GOT3 (cell line): ENCODE results near the gene SYCE1.
"Not testable (repeated sequence)": the region's sequence is repeated elsewhere in the genome, so short reads cannot be mapped to it uniquely, and the experiment has no call there.

Experiments
- DNase-seq: peaks from one replicate; lab custom pipeline; 2025; ENCODE audit warnings: mixed read lengths; lab: John Stamatoyannopoulos, UW

The SYCE1 gene

GRCh38 chr10:133557381-133557780 is 8.0 kb downstream of the SYCE1 start:
- DNase-seq, result no peak

- DNase-seq, result no peak
Observed at GRCh38 chr10:133555521-133555920, 9.9 kb downstream of the SYCE1 start.

DNA sequence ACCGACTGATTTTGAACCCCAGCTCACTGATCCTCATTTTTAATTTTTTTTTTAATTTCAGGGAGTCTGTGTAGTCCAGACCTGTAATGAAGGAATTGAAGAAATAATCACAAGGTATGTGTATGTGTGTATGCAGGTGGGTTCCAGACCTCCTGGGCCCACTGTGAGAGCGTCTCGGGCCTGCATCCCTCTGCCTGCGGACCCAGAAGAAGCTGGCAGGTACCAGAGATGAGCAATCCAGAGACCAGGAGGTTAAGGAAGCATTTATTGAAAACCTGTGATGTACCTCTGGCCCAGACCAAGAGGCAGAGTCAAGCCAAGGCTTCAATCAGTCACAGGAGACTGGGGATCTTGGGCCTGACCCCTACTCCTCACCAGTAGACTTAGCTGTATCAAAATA is 10.8 kb downstream of the SYCE1 start:
- no peak for DNase-seq

- DNase-seq, result no peak
Observed at GRCh38 chr10:133544506-133544905, 20.9 kb downstream of the SYCE1 start.

DNA sequence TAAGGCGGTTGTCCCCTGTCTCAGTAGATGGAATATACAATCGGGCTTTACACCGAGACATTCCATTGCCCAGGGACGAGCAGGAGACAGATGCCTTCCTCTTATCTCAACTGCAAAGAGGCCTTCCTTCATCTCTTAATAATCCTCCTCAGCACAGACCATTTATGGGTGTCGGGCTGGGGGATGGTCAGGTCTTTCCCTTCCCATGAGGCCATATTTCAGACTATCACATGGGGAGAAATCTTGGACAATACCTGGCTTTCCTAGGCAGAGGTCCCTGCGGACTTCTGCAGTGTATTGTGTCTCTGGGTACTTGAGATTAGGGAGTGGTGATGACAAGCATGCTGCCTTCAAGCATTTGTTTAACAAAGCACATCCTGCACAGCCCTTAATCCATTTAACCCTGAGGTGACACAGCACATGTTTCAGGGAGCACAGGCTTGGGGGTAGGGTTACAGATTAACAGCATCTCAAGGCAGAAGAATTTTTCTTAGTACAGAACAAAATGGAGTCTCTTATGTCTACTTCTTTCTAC is 23.9 kb downstream of the SYCE1 start:
- DNase-seq, result not testable (repeated sequence)

- no peak for DNase-seq
Observed at GRCh38 chr10:133537546-133538545, 27.5 kb downstream of the SYCE1 start.

DNA sequence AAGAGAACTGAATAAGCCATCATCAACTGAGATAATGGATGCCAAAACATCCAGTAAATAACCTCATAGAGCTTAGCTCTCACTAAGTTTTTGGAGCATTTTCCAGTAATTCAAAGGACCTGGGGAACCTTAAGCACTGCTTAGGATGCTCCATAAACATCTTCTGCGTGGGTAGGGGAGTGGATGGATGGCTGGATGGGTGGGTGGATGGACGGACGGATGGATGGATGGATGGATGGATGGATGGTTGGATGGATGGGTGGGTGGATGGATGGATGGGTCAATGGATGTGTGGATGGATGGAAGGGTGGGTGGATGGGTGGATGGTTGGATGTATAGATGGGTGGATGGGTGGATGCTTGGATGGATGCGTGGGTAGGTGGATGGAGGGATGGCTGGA is 29.2 kb downstream of the SYCE1 start:
- no peak for DNase-seq

DNA sequence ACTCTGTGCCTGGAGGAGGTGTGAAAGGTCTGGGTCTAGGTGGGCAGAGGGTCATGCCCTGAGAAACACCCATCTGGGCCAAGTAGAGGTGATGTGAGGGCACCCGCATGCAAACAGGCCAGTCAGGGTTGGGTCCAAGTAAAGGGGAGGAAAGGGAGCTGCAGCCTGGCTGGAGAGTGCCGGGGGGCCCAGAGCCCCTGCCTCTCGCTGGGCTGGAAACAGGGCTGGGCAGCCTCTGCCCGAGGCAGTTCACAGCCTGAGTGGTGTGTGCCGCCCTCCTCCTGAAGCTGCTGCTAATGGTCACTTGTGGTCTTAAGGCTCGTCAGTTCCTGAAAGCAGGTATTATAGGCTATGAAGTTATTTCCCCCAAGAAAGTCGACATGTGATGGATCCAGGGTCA is 31.0 kb downstream of the SYCE1 start:
- DNase-seq, result no peak

DNA sequence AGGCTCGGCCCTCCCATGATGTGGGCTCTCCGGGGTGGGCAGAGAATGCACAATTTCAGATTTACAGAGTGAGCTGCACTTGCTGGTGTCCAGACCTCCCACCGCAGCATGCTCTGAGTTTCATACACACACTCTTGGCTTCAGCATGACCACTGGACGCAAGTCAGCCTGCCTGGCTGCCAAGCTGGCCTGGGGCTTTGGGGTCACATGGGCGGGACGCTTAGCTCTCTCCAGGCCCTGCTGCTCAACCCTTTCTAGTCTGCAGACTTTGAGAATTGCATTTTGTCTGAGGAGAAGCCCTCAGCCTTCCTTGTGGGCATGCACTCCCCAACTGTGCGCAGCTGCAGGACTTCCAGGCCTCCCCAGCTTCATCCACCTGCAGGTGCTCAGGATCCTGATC is 32.5 kb downstream of the SYCE1 start:
- no peak for DNase-seq

DNA sequence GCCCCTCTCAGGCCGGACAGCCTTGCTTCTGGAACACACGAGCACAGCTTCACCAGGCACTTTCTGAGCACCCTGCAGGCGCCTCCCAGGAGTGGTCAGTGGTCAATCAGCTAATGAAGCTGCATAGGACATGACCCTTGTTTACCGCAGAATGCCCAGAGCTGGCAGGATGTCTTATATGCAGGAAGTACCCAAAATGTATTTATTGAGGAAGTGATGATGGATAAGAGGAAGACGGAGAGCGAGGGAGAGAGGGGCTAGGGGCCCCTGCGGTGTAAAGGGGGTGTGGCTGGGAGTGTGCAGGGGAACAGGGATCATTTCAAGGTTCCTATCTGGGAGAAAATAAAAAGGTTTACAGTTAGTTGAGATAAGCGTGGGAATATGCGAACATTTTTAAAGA is 34.9 kb downstream of the SYCE1 start:
- no peak for DNase-seq

- DNase-seq, result no peak
Observed at GRCh38 chr10:133529576-133529946, 35.8 kb downstream of the SYCE1 start.

GRCh38 chr10:133528845-133529575 is 36.4 kb downstream of the SYCE1 start:
- no peak for DNase-seq

GRCh38 chr10:133528296-133528844 is 37.0 kb downstream of the SYCE1 start:
- DNase-seq, result no peak

GRCh38 chr10:133527771-133528271 is 37.6 kb downstream of the SYCE1 start:
- DNase-seq, result no peak

GRCh38 chr10:133526957-133527588 is 38.3 kb downstream of the SYCE1 start, which contains the start of gene CYP2E1:
CYP2E1 (plus strand) TSS chr10:133527363; CDS start chr10:133527396, 33 bp downstream.
- no peak for DNase-seq

GRCh38 chr10:133525444-133525843 is 39.9 kb downstream of the SYCE1 start:
- DNase-seq, result no peak

DNA sequence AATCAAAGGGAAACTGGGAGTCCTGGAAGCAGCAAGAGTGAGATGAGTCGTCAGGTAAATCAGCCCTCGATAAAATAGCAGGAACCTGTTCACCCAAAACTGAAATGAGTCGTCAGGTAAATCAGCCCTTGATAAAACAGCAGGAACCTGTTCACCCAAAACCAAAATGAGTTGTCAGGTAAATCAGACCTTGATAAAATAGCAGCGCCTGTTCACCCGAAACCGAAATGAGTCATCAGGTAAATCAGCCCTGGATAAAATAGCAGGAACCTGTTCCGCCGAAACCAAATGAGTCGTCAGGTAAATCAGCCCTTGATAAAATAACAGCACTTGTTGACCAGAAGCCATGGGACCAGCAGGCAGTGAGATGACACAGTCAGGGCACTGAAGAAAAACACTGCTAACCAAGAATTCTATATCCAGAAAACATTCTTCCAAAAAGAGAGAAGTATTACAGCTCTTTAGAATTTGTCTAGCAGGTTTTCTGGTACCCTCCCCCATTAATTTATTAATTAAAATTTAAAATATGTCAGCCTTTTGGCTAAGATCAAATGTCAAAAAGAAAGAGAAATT is 41.7 kb downstream of the SYCE1 start:
- DNase-seq, result no peak

DNA sequence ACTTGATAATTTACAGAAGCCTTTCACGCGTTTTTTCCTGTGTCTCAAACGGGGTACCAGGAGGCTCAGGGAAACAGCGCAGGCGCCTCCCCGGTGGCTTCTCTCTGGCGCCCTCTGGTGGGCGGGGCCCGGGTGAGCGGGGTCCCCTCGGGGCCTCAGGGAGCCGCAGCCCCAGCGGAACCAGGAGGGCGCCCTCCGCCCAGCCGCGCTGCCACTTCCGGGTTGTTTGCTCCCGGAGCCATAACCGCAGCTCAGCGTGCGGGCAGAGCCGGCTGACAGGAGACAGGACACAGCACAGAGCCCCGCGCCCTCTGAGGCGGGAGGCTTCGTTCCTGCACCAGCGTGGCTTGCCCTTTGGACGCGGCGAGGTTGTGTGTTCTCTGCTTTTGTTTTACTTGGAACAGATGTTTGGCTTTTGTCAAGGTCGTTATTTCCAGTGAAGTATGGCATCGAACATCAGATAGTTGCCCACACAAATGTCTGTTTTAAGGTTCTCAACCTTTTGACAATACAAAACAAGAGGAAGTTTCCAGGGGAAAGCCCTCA is 45.1 kb downstream of the SYCE1 start:
- DNase-seq, result peak; percentile 47

DNA sequence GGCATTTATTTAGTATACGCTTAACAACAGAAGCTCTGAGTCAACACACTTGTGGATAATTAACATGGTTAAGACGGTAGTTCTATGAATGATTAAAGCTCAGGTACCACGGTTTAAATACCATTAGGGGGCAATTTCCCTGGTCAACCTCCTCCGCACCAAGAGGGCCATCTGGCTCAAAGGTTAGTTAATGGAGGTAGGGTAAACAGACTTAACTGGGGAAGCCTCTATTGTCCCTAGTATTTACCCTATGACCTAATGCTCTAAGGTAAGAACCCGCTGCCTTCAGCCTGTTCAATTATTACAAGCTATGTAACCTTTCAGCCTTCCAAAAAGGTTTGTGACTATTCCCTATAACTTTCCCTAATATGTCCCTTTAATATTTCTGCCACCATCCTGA is 46.9 kb downstream of the SYCE1 start:
- not testable (repeated sequence) for DNase-seq

- no peak for DNase-seq
Observed at GRCh38 chr10:133516057-133516456, 49.3 kb downstream of the SYCE1 start.

- DNase-seq, result no peak
Observed at GRCh38 chr10:133515471-133515870, 49.9 kb downstream of the SYCE1 start.
